ENCODE results near the gene TTC27. TPM values are rescaled to one million over a fixed set of nuclear protein-coding genes. Genes with fewer than 3 reads are reported as not detected.
A peak's percentile ranks its signal among the peaks of the same experiment; 100 is the strongest.
"Not testable (repeated sequence)": the region's sequence is repeated elsewhere in the genome, so short reads cannot be mapped to it uniquely, and the experiment has no call there.

The TTC27 gene
- total RNA-seq, 1 donor from 2014 or later, result 4.7 TPM

- ATAC-seq (no peak), DNase-seq (ENCODE audit: low spot score) (no peak)
Measured at GRCh38 chr2:32718752-32719151, 90.9 kb downstream of the TTC27 start.

GRCh38 chr2:32719430-32719829, 91.6 kb downstream of the TTC27 start:
- ATAC-seq (no peak), DNase-seq (ENCODE audit: low spot score) (no peak)

GRCh38 chr2:32719933-32720716, 92.3 kb downstream of the TTC27 start:
- ATAC-seq (peak; percentile 92), DNase-seq (ENCODE audit: low spot score) (no peak)

- DNase-seq (ENCODE audit: low spot score) (no peak), ATAC-seq (no peak)
Measured at GRCh38 chr2:32720771-32721170, 92.9 kb downstream of the TTC27 start.

- DNase-seq (ENCODE audit: low spot score) (no peak), ATAC-seq (no peak)
Measured at GRCh38 chr2:32721376-32721775, 93.5 kb downstream of the TTC27 start.

GRCh38 chr2:32723467-32724079, 95.7 kb downstream of the TTC27 start:
- ATAC-seq (no peak), DNase-seq (ENCODE audit: low spot score) (no peak)

GRCh38 chr2:32726678-32727077, 98.8 kb downstream of the TTC27 start:
- ATAC-seq; DNase-seq (ENCODE audit: low spot score): not testable (repeated sequence)

- no peak for DNase-seq (ENCODE audit: low spot score)
- ATAC-seq, result peak; percentile 83
Measured at GRCh38 chr2:32727157-32727556, 99.3 kb downstream of the TTC27 start.

- not testable (repeated sequence) for ATAC-seq
Measured at GRCh38 chr2:32730958-32731357, 103.1 kb downstream of the TTC27 start.

GRCh38 chr2:32732120-32732519, 104.3 kb downstream of the TTC27 start:
- ATAC-seq, result no peak
- DNase-seq (ENCODE audit: low spot score), result no peak

More at GRCh38 chr2:32730958-32731357, 103.1 kb downstream of the TTC27 start:
- DNase-seq (ENCODE audit: low spot score), result not testable (repeated sequence)

GRCh38 chr2:32732912-32733472, 105.1 kb downstream of the TTC27 start:
- no peak for ATAC-seq
- DNase-seq (ENCODE audit: low spot score), result no peak

GRCh38 chr2:32735348-32735747, 107.5 kb downstream of the TTC27 start:
- no peak for DNase-seq (ENCODE audit: low spot score)

GRCh38 chr2:32738939-32739338, 111.1 kb downstream of the TTC27 start:
- DNase-seq (ENCODE audit: low spot score) (no peak), ATAC-seq (no peak)

More at GRCh38 chr2:32735348-32735747, 107.5 kb downstream of the TTC27 start:
- no peak for ATAC-seq

- DNase-seq (ENCODE audit: low spot score), result no peak
- ATAC-seq, result no peak
Measured at GRCh38 chr2:32739664-32740063, 111.8 kb downstream of the TTC27 start.

- no peak for DNase-seq (ENCODE audit: low spot score)
- ATAC-seq, result no peak
Measured at GRCh38 chr2:32741575-32741974, 113.7 kb downstream of the TTC27 start.

- no peak for ATAC-seq
- no peak for DNase-seq (ENCODE audit: low spot score)
Measured at GRCh38 chr2:32742376-32742775, 114.5 kb downstream of the TTC27 start.

- ATAC-seq, result no peak
- DNase-seq (ENCODE audit: low spot score), result no peak
Measured at GRCh38 chr2:32743480-32744236, 115.8 kb downstream of the TTC27 start.

GRCh38 chr2:32745191-32745590, 117.3 kb downstream of the TTC27 start:
- no peak for ATAC-seq

GRCh38 chr2:32745675-32746074, 117.8 kb downstream of the TTC27 start:
- ATAC-seq (peak; percentile 62), DNase-seq (ENCODE audit: low spot score) (no peak)

More at GRCh38 chr2:32745191-32745590, 117.3 kb downstream of the TTC27 start:
- DNase-seq (ENCODE audit: low spot score), result no peak

- DNase-seq (ENCODE audit: low spot score) (no peak), ATAC-seq (no peak)
Measured at GRCh38 chr2:32746669-32747068, 118.8 kb downstream of the TTC27 start.

- DNase-seq (ENCODE audit: low spot score) (no peak), ATAC-seq (no peak)
Measured at GRCh38 chr2:32748158-32748557, 120.3 kb downstream of the TTC27 start.
